SHP77 (cell line): Measurements from ENCODE around the gene ATP6V1E1.
"Not testable (repeated sequence)": the region's sequence is repeated elsewhere in the genome, so short reads cannot be mapped to it uniquely, and the experiment has no call there.

Source experiments
- DNase-seq, 2 experiments: peaks; one replicate each; lab custom pipeline; 2025; lab: John Stamatoyannopoulos, UW

ATP6V1E1 gene

GRCh38 chr22:17628406-17629172, at the start of gene ATP6V1E1:
TSS of gene ATP6V1E1 (minus strand) at chr22:17628749. CDS start at chr22:17628635, 114 bp downstream.
- peak; percentile 92 to 95 for DNase-seq

- DNase-seq: no peak
Measured at GRCh38 chr22:17675584-17675983, 47.0 kb upstream of the ATP6V1E1 start.

- DNase-seq: no peak
Measured at GRCh38 chr22:17674152-17674551, 45.6 kb upstream of the ATP6V1E1 start.

GRCh38 chr22:17672417-17672991, 44.0 kb upstream of the ATP6V1E1 start:
- DNase-seq: no peak

- DNase-seq: not testable (repeated sequence)
Measured at GRCh38 chr22:17671521-17672092, 43.1 kb upstream of the ATP6V1E1 start.

GRCh38 chr22:17665854-17666253, 37.3 kb upstream of the ATP6V1E1 start:
- no peak for DNase-seq

GRCh38 chr22:17665248-17665647, 36.7 kb upstream of the ATP6V1E1 start:
- DNase-seq: no peak

GRCh38 chr22:17664414-17665055, 36.0 kb upstream of the ATP6V1E1 start:
- no peak for DNase-seq

GRCh38 chr22:17656870-17657395, 28.4 kb upstream of the ATP6V1E1 start:
- DNase-seq: no peak

GRCh38 chr22:17655289-17655688, 26.7 kb upstream of the ATP6V1E1 start:
- no peak for DNase-seq

GRCh38 chr22:17648569-17648968, 20.0 kb upstream of the ATP6V1E1 start:
- DNase-seq: no peak

- no peak for DNase-seq
Measured at GRCh38 chr22:17647991-17648390, 19.4 kb upstream of the ATP6V1E1 start.

- DNase-seq: no peak
Measured at GRCh38 chr22:17647452-17647851, 18.9 kb upstream of the ATP6V1E1 start.

- not testable (repeated sequence) for DNase-seq
Measured at GRCh38 chr22:17642357-17642756, 13.8 kb upstream of the ATP6V1E1 start.

- DNase-seq: no peak
Measured at GRCh38 chr22:17641269-17641668, 12.7 kb upstream of the ATP6V1E1 start.

GRCh38 chr22:17639247-17639741, 10.7 kb upstream of the ATP6V1E1 start:
- peak in 1 of 2 experiments; percentile 10 for DNase-seq

GRCh38 chr22:17638432-17639246, 10.1 kb upstream of the ATP6V1E1 start, which contains the start of gene BCL2L13:
TSS of gene BCL2L13 (plus strand) at chr22:17638757. CDS start at chr22:17655712, 16,955 bp downstream.
- peak; percentile 92 to 97 for DNase-seq

GRCh38 chr22:17638182-17638431, 9.6 kb upstream of the ATP6V1E1 start:
- DNase-seq: no peak

- no peak for DNase-seq
Measured at GRCh38 chr22:17637490-17638181, 9.1 kb upstream of the ATP6V1E1 start.

GRCh38 chr22:17636850-17637249, 8.3 kb upstream of the ATP6V1E1 start:
- DNase-seq: not testable (repeated sequence)

- no peak for DNase-seq
Measured at GRCh38 chr22:17634696-17635095, 6.1 kb upstream of the ATP6V1E1 start.
